Esophagus muscularis mucosa (tissue), 4 donors: ENCODE results near the gene USP13. TPM values are rescaled to one million over a fixed set of nuclear protein-coding genes. Genes with fewer than 3 reads are reported as not detected.

Source experiments
- DNase-seq: peaks from one replicate; pipeline ENCODE4 v3.0.0-alpha.2; 2017; ENCODE audit errors: extremely low spot score
- H3K27ac ChIP-seq, 4 donors: fragments of 200-600 bp; sonication (generic); replicated peaks in 1 of 4; 1 replicate in 3 of 4; 2 replicates in 1 of 4; pipeline ENCODE4 v1.5.1; 2016 to 2019; ENCODE audit warnings: mild to moderate bottlenecking in 1 of 4
- H3K27me3 ChIP-seq, 4 donors: fragments of 200-600 bp; sonication (generic); one replicate each; pipeline versions ENCODE4 v1.5.1 to v1.6.0; 2016 to 2019
- H3K36me3 ChIP-seq, 4 donors: fragments of 200-600 bp; sonication (generic); one replicate each; pipeline ENCODE4 v1.5.1; 2016 to 2019
- H3K4me1 ChIP-seq, 4 donors: fragments of 200-600 bp; sonication (generic); one replicate each; pipeline ENCODE4 v1.5.1; 2016 to 2019
- H3K4me3 ChIP-seq, 4 donors: fragments of 200-600 bp; sonication (generic); 1 replicate in 2 of 4; 2 replicates in 2 of 4; pipeline ENCODE4 v1.5.1; 2016 to 2019; ENCODE audit warnings: mild to moderate bottlenecking in 4 of 4, moderate library complexity in 1 of 4
- H3K9me3 ChIP-seq, 4 donors: fragments of 200-600 bp; sonication (generic); 1 replicate in 3 of 4; 2 replicates in 1 of 4; pipeline ENCODE4 v1.5.1; 2016 to 2019
- CTCF ChIP-seq, 3 experiments: fragments of 200-600 bp in 2 of 3; fragments of 450-650 bp in 1 of 3; sonication (generic) in 2 of 3; IDR thresholded peaks; one replicate each; pipeline ENCODE4 v1.5.1; 2017 to 2019; ENCODE audit warnings: antibody characterized with exemption in 3 of 3, mild to moderate bottlenecking in 2 of 3, moderate library complexity in 1 of 3
- EP300 ChIP-seq: sonication (generic); formaldehyde crosslinking; IDR thresholded peaks from one replicate; pipeline ENCODE4 v1.6.1; 2017; ENCODE audit warnings: antibody characterized with exemption
- POLR2A ChIP-seq: fragments of 450-650 bp; IDR thresholded peaks from one replicate; pipeline ENCODE4 v1.6.1; 2017; ENCODE audit warnings: antibody characterized with exemption, moderate library complexity, mild to moderate bottlenecking, low read depth
- POLR2AphosphoS5 ChIP-seq, 2 donors: sonication (generic); formaldehyde crosslinking; IDR thresholded peaks; one replicate each; pipeline ENCODE4 v1.6.1; 2017; ENCODE audit warnings: antibody characterized with exemption in 2 of 2
- WGBS: methylation state at CpG from one replicate; pipeline ENCODE4 v1.1.5; 2018; 5-methylcytosine and 5-hydroxymethylcytosine counted together
- intact Hi-C: fragments of 100-400 bp; cut with DNase I; formaldehyde crosslinking; loops from one replicate; pipeline ENCODE4 v1.15.1; 2023
- small RNA-seq, 3 donors: library from RNA; depleted of rRNA; stranded (forward); fragments of <200 nt; gene quantifications; one replicate each; pipeline ENCODE3, GENCODE V24; 2016
- total RNA-seq, 4 donors: library from RNA; depleted of rRNA; stranded (reverse); fragments of >200 nt; gene quantifications; one replicate each; pipeline versions ENCODE4 v1.1.0 to v1.2.1, GENCODE V29; 2016

The USP13 gene
- total RNA-seq, 4 donors from 2014 or later: 8.7 to 15.1 (median 11.9) TPM

GRCh38 chr3:179832333-179832854, 179.6 kb downstream of the USP13 start:
- no peak for DNase-seq
- intact Hi-C loops: no loop called here
- H3K36me3 ChIP-seq: no peaks in the 10 kb centered on the region
- no peaks in the 10 kb centered on the region for H3K9me3 ChIP-seq
- no peaks in the 10 kb centered on the region for H3K4me1 ChIP-seq
- 91% methylated on average over 3 of the region's 3 CpGs for WGBS
- H3K27ac ChIP-seq: no peak overlapping the region
- no peaks in the 10 kb centered on the region for H3K27me3 ChIP-seq
- no peak for TF ChIP-seq POLR2AphosphoS5 (IDR thresholded peaks at IDR 0.05)
- TF ChIP-seq CTCF (IDR thresholded peaks at IDR 0.05): no peak
- TF ChIP-seq EP300: no peak
- TF ChIP-seq POLR2A: no peak
- H3K4me3 ChIP-seq: no peak overlapping the region

- Histone ChIP-seq H3K27ac (no peak overlapping the region), H3K27me3 (no peaks in the 10 kb centered on the region), H3K4me3 (no peak overlapping the region), H3K9me3 (no peaks in the 10 kb centered on the region), H3K36me3 (no peaks in the 10 kb centered on the region), H3K4me1 (no peaks in the 10 kb centered on the region)
- intact Hi-C loops: no loop called here
- TF ChIP-seq POLR2A (no peak), EP300 (no peak), CTCF (IDR thresholded peaks at IDR 0.05) (no peak), POLR2AphosphoS5 (IDR thresholded peaks at IDR 0.05) (no peak)
- DNase-seq: no peak
These were observed 180.5 kb downstream of the USP13 start for GRCh38 chr3:179833294-179833693.

- no peaks in the 10 kb centered on the region for H3K9me3 ChIP-seq
These were observed 184.5 kb downstream of the USP13 start for GRCh38 chr3:179837374-179837773.

More at GRCh38 chr3:179837374-179837773, 184.5 kb downstream of the USP13 start:
- TF ChIP-seq POLR2A (no peak), EP300 (no peak), POLR2AphosphoS5 (IDR thresholded peaks at IDR 0.05) (no peak), CTCF (IDR thresholded peaks at IDR 0.05) (no peak)
- no peaks in the 10 kb centered on the region for H3K27me3 ChIP-seq
- 67% methylated on average over 2 of the region's 2 CpGs for WGBS
- H3K4me1 ChIP-seq: no peaks in the 10 kb centered on the region
- intact Hi-C loops: no loop called here
- no peak overlapping the region for H3K4me3 ChIP-seq
- DNase-seq: no peak
- H3K36me3 ChIP-seq: no peaks in the 10 kb centered on the region
- no peak overlapping the region for H3K27ac ChIP-seq

Small RNA genes within 50 kb of the gene (small RNA-seq; reads per million reads assigned to genes)
- gene RF01210: 0 reads per million in 3 donors

Other genes with a start within 250 kb of the USP13 start
- gene GNB4, start 201.6 kb upstream of the USP13 start, total RNA-seq: 100 to 1,000 TPM in 1 of 4 donors, 10 to 100 TPM in 3; 57.7 to 130 (median 80.9) TPM
- 10 to 100 TPM; 27.4 to 34.5 (median 34.1) TPM for gene ACTL6A, start 90.1 kb upstream of the USP13 start, total RNA-seq
- 10 to 100 TPM; 24.4 to 33.6 (median 30.6) TPM for gene MRPL47, start 48.4 kb upstream of the USP13 start, total RNA-seq
- 100 to 1,000 TPM in 1 of 4 donors, 10 to 100 TPM in 3; 62.7 to 112 (median 83.1) TPM for gene NDUFB5, start 48.2 kb upstream of the USP13 start, total RNA-seq